Neural progenitor cell (in vitro differentiated cells): ENCODE measurements around the gene ELAPOR1.

Experiments used
- CTCF ChIP-seq: fragments of 200-600 bp; sonication (generic); IDR thresholded peaks from 2 replicates; pipeline ENCODE4 v1.5.1; 2017; ENCODE audit warnings: antibody characterized with exemption, mild to moderate bottlenecking
- EZH2 ChIP-seq: fragments of 200-600 bp; sonication (generic); IDR thresholded peaks from 2 replicates; pipeline ENCODE4 v1.6.1; 2017; ENCODE audit warnings: antibody characterized with exemption, mild to moderate bottlenecking, moderate library complexity
- EZH2phosphoT487 ChIP-seq: fragments of 200-600 bp; sonication (generic); IDR thresholded peaks from 2 replicates; pipeline ENCODE4 v1.6.1; 2017; ENCODE audit warnings: antibody characterized with exemption

DNA sequence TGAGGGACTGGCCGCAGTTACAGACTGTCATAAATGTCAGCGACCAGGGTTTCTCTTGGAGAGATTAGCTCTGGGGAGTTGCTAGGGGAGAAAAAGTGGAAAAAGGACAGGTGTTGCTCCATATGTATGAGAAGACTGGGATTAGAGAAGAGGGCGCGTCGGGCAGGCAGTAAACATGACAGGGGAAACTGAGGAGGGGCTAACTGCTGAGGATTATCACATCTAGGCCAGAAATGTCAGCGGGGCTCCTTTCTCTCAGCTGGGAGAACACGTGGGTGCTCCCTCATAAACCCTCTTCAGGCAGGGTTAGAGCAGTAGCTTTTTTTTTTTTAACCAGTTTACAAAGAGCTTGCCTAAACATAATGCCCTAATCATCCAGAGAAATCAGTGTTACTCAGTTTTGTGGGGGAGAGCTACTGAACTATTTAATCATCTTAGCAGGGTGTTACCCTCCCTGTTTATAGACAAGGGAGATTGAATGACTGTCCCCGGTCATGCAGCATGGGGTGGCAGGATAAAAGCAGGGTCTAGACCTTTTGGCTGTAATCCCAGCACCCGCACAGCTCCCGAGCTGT lies 35.2 kb downstream of the ELAPOR1 start:
- no peak for TF ChIP-seq CTCF
- TF ChIP-seq EZH2, result no peak
- TF ChIP-seq EZH2phosphoT487, result no peak
